ENCODE data around the gene C10orf67.

DNA sequence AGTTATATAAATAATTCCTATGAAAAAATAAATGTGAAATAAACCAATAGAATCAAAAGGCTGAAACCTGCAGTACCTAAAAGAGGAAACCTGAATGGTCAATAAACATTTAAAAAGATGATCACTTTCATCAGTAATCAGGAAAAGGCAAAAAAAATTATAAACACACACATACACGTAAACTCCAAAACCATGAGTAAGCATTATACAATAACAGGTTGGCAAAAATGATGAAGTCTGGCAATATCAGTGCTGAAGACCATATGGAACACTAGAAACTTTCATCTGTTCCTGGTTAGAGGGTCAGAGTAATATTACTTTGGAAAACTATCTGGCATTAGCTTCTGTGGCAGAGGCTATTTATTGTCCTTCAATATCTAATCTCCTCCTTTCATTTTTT is 114.0 kb downstream of the C10orf67 start:
- TF ChIP-seq, protein P1, sequence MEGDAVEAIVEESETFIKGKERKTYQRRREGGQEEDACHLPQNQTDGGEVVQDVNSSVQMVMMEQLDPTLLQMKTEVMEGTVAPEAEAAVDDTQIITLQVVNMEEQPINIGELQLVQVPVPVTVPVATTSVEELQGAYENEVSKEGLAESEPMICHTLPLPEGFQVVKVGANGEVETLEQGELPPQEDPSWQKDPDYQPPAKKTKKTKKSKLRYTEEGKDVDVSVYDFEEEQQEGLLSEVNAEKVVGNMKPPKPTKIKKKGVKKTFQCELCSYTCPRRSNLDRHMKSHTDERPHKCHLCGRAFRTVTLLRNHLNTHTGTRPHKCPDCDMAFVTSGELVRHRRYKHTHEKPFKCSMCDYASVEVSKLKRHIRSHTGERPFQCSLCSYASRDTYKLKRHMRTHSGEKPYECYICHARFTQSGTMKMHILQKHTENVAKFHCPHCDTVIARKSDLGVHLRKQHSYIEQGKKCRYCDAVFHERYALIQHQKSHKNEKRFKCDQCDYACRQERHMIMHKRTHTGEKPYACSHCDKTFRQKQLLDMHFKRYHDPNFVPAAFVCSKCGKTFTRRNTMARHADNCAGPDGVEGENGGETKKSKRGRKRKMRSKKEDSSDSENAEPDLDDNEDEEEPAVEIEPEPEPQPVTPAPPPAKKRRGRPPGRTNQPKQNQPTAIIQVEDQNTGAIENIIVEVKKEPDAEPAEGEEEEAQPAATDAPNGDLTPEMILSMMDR (IDR thresholded peaks at IDR 0.05): no peak
- no peak for TF ChIP-seq POLR2A (IDR thresholded peaks at IDR 0.05)

Measured in uterus (tissue), 2 donors.